Epithelial cell of proximal tubule (primary cell): ENCODE data around the gene SLC38A11. TPM values are rescaled to one million over a fixed set of nuclear protein-coding genes. Genes with fewer than 3 reads are reported as not detected.

Experiments used
- DNase-seq: peaks from one replicate; pipeline ENCODE4 v3.0.0-alpha.2; 2011; ENCODE audit warnings: low read depth
- H3K4me3 ChIP-seq: 2 replicates; pipeline ENCODE4 v1.5.1; 2011; ENCODE audit warnings: low read depth, mild to moderate bottlenecking, low read length
- CTCF ChIP-seq: conservative IDR thresholded peaks from 2 replicates; pipeline ENCODE4 v1.5.1; 2012; ENCODE audit warnings: low read depth, mild to moderate bottlenecking, low read length
- total RNA-seq: library from RNA; depleted of rRNA; stranded (reverse); fragments of >200 nt; gene quantifications from 2 replicates; pipeline ENCODE4 v1.2.3, GENCODE V29; 2015

SLC38A11 gene
- total RNA-seq, 1 donor from 2014 or later = 0.17 TPM

GRCh38 chr2:164910101-164910899 is 45.0 kb downstream of the SLC38A11 start:
- DNase-seq = no peak
- no peak for TF ChIP-seq CTCF
- no peak overlapping the region for H3K4me3 ChIP-seq

GRCh38 chr2:164906947-164907346 is 48.4 kb downstream of the SLC38A11 start:
- H3K4me3 ChIP-seq = no peak overlapping the region
- DNase-seq = no peak
- no peak for TF ChIP-seq CTCF

- TF ChIP-seq CTCF = no peak
- no peak for DNase-seq
- no peak overlapping the region for H3K4me3 ChIP-seq
Observed at GRCh38 chr2:164905307-164905706, 50.0 kb downstream of the SLC38A11 start.

- TF ChIP-seq CTCF = no peak
- H3K4me3 ChIP-seq = no peak overlapping the region
- no peak for DNase-seq
Observed at GRCh38 chr2:164903951-164904350, 51.4 kb downstream of the SLC38A11 start.

- DNase-seq = no peak
Observed at GRCh38 chr2:164903204-164903603, 52.1 kb downstream of the SLC38A11 start.

GRCh38 chr2:164899121-164899520 is 56.2 kb downstream of the SLC38A11 start:
- no peak for DNase-seq
- TF ChIP-seq CTCF = no peak
- H3K4me3 ChIP-seq = no peak overlapping the region

More at GRCh38 chr2:164903204-164903603, 52.1 kb downstream of the SLC38A11 start:
- TF ChIP-seq CTCF = no peak
- no peak overlapping the region for H3K4me3 ChIP-seq

GRCh38 chr2:164898475-164898874 is 56.9 kb downstream of the SLC38A11 start:
- DNase-seq = no peak
- no peak for TF ChIP-seq CTCF
- H3K4me3 ChIP-seq = no peak overlapping the region
